ENCODE measurements around the gene SSBP2.

- TF ChIP-seq CTCF (IDR thresholded peaks at IDR 0.05) (no peak), POLR2A (IDR thresholded peaks at IDR 0.05) (no peak)
Observed at GRCh38 chr5:81629986-81630385, 120.9 kb downstream of the SSBP2 start.

Data from stomach (tissue), 4 donors.